Measurements from ENCODE around the gene UGT1A6.
"Not testable (repeated sequence)": the region's sequence is repeated elsewhere in the genome, so short reads cannot be mapped to it uniquely, and the experiment has no call there.

UGT1A6 gene

GRCh38 chr2:233736868-233737653 is 44.4 kb downstream of the UGT1A6 start:
- not testable (repeated sequence) for DNase-seq

GRCh38 chr2:233740870-233741269 is 48.2 kb downstream of the UGT1A6 start:
- DNase-seq: no peak

GRCh38 chr2:233743464-233744259 is 51.0 kb downstream of the UGT1A6 start:
- DNase-seq: no peak

GRCh38 chr2:233745073-233745755 is 52.5 kb downstream of the UGT1A6 start:
- DNase-seq: no peak

GRCh38 chr2:233745838-233746237 is 53.1 kb downstream of the UGT1A6 start:
- not testable (repeated sequence) for DNase-seq

GRCh38 chr2:233746475-233747282 is 54.0 kb downstream of the UGT1A6 start:
- DNase-seq: no peak

- DNase-seq: no peak
Observed at GRCh38 chr2:233747283-233747544, 54.5 kb downstream of the UGT1A6 start.

- not testable (repeated sequence) for DNase-seq
Observed at GRCh38 chr2:233750689-233751088, 58.0 kb downstream of the UGT1A6 start.

- DNase-seq: not testable (repeated sequence)
Observed at GRCh38 chr2:233751212-233752009, 58.7 kb downstream of the UGT1A6 start.

GRCh38 chr2:233754872-233755611 is 62.4 kb downstream of the UGT1A6 start:
- DNase-seq: no peak

- no peak for DNase-seq
Observed at GRCh38 chr2:233756429-233757081, 63.9 kb downstream of the UGT1A6 start.

GRCh38 chr2:233758141-233758540 is 65.5 kb downstream of the UGT1A6 start:
- DNase-seq: no peak

- DNase-seq: no peak
Observed at GRCh38 chr2:233758849-233759248, 66.2 kb downstream of the UGT1A6 start.

- DNase-seq: no peak
Observed at GRCh38 chr2:233760043-233760442, 67.4 kb downstream of the UGT1A6 start, which contains the start of gene UGT1A1. TSS of gene UGT1A1 (plus strand) at chr2:233760270. CDS start at chr2:233760288, 18 bp downstream.

GRCh38 chr2:233761040-233761769 is 68.5 kb downstream of the UGT1A6 start:
- no peak for DNase-seq

- DNase-seq: no peak
Observed at GRCh38 chr2:233764264-233764663, 71.6 kb downstream of the UGT1A6 start.

- no peak for DNase-seq
Observed at GRCh38 chr2:233764761-233765160, 72.1 kb downstream of the UGT1A6 start.

- DNase-seq: no peak
Observed at GRCh38 chr2:233766416-233766815, 73.7 kb downstream of the UGT1A6 start.

- no peak for DNase-seq
Observed at GRCh38 chr2:233768076-233768475, 75.4 kb downstream of the UGT1A6 start.

GRCh38 chr2:233769260-233769659 is 76.6 kb downstream of the UGT1A6 start:
- DNase-seq: no peak

Data from activated naive CD4-positive, alpha-beta T cell (primary cell).